Measurements from ENCODE around the gene DGKQ.
"Not testable (repeated sequence)": the region's sequence is repeated elsewhere in the genome, so short reads cannot be mapped to it uniquely, and the experiment has no call there.

Gene DGKQ

DNA sequence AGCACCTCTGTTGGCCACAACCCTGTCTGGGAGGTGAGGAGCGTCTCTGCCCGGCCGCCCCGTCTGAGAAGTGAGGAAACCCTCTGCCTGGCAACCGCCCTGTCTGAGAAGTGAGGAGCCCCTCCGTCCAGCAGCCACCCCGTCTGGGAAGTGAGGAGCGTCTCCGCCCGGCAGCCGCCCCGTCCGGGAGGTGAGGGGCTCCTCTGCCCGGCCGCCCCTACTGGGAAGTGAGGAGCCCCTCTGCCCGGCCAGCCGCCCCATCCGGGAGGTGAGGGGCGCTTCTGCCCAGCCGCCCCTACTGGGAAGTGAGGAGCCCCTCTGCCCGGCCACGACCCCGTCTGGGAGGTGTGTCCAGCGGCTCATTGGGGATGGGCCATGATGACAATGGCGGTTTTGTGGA lies 2.6 kb upstream of the DGKQ start:
- not testable (repeated sequence) for DNase-seq

- no peak for DNase-seq
Measured at GRCh38 chr4:974668-975067, 1.3 kb upstream of the DGKQ start.

- no peak for DNase-seq
Measured at GRCh38 chr4:972651-973424, 531 bp downstream of the DGKQ start.

- DNase-seq, result no peak
Measured at GRCh38 chr4:971666-972500, 1.5 kb downstream of the DGKQ start.

DNA sequence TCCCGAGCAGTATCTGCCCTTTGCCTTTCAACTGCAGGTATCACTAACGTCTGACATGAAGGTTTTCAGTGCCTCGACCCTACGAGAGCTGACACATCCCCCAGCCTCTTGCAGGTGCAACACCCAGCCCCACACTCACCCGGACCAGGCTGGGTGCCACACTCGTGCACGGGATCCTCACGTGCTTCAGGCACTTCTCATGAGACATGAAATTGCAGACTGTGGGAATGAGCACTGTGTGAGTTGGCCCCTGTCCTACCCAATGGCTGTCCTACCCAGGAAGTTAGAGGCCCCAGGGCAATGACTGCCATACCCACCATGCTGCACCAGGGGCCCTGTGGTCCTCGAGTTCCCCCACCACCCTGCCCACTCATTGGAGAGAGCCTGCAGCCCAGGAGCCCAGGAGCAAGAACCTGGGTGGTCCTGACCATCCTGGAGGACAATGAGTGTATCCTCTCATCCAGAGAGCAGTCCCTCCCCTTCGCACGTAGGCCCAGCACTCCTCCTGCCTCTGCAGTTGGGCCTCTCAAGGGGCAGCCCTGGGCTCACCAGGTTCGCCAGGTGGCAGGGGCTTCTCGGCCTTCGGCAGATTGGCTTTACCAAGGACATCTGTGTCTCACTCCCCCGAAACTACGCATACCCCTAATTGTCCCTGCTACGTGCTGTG lies 2.4 kb downstream of the DGKQ start:
- no peak for DNase-seq

DNA sequence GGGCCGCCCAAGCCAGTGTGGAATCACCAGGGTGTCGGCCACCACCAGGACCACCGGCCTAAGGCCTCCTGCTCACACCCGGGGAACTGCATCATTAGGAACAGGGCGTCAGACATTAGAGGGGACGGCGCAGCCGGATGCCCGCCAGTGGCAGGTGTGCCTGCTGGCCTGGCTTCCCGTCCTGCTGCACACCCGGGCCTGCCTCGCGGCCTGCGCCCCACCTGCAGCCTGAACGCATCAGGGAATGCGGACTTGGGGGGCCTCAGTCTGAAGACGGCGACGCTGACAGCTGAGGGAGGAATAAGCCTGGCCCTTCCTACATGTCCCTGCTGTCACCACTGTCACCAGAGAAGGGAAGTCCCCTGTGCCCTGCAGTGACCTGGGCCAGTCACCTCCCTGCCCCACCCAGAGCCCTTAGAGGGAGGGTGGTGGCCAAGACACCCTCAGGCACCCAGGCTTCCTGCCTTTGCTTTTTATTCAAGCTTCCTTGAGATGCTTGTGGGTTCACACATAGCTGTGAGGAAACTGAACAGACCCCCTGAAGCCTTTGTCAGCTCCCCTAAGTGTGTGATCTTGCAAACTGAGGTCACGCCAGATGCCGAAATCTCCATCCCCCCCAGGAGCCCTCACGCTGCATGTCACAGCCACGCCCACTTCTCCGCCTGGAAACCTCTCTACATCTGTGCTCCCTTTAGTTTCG lies 3.2 kb downstream of the DGKQ start:
- DNase-seq, result peak; percentile 6

- no peak for DNase-seq
Measured at GRCh38 chr4:968621-969394, 4.6 kb downstream of the DGKQ start.

GRCh38 chr4:968221-968620 lies 5.1 kb downstream of the DGKQ start:
- no peak for DNase-seq

DNA sequence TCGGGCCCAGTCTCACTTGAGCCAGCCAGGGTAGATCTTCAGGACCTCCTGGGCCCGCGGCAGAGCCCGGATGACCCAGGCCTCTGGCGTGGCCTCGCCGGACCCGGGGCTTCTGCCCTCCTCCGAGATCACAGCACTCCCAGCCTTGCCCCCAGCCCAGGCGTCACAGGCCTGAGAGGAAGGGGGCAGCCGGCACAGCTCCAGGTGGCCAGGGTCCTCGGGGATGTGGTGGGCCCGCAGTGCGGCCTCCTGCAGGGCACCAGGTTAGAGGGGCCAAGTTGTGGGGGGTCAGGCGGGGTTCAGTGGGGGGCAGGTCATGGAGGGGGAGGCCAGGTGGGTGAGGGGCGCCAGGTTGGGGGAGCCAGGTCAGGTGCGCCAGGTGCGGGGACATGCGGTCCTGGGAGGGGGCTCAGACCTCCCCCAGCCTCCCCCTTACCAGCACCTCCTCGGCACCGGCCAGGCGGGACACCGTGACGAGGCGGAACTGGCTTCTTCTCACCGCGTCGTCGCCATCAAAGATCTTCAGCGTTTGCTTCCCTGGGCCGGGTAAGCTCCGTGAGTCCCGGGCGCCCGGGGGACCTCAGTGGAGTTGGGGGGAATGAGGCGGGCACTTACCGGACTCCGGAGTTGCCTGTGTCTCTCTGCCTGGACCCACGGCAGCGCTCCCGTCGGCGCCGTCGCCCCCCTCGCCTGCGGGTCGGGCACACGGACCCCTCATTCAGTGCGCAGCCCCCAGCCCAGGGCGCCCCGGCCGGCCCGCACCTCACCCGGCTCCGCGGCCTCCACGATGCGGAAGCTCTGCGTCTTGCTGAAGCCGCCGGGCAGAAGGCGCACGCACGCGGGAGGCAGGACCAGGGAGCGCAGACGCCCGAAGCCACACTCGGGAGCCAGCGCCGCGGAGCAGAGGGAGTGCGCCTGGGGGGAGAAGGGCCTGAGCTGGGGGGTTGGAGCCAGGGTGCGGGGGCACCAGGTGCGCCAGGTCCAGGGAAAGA lies 6.0 kb downstream of the DGKQ start:
- peak; percentile 8 for DNase-seq

DNA sequence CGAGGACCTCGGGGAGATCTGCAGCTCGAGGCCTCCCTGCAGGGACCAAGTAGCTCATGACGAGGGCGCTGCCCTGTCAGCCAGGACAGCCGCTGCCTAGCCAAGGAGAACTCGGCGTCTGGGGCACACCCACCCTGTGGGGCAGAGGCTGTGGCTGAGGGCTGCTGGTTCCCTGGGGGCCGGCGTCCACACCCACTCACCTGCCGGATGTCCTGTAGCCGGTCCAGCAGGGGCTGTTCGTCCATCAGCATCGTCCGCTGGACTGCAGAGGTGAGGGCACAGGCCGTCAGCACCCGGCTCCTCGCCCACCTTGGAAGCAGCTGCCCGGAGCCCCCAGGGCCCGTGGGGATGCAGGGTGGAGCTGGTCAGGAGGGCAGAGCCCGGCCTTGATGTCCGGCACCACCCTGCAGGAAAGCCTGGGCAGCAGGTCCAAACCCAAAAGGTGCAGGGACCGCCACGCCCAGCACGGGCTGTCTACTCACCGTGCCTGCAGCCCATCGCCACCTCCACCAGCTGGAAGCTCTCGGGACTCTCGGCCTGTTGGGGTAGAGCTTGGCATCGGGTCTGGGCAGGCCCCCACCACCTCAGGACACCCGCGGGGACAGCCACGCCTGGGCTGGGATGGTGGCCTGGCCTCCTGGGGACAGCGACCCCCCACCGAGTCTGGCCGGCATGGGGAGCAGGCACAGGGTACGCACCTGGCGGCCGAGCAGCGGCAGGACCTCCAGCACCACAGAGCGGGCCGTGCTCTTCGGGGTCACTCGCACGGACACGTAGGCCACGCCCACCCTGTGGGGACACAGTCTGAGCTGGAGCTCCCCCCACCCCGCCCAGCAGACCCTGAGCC lies 6.9 kb downstream of the DGKQ start:
- no peak for DNase-seq

- DNase-seq, result no peak
Measured at GRCh38 chr4:965766-966134, 7.6 kb downstream of the DGKQ start.

- DNase-seq, result no peak
Measured at GRCh38 chr4:965048-965765, 8.2 kb downstream of the DGKQ start.

GRCh38 chr4:964346-965025 lies 8.9 kb downstream of the DGKQ start:
- DNase-seq, result no peak

DNA sequence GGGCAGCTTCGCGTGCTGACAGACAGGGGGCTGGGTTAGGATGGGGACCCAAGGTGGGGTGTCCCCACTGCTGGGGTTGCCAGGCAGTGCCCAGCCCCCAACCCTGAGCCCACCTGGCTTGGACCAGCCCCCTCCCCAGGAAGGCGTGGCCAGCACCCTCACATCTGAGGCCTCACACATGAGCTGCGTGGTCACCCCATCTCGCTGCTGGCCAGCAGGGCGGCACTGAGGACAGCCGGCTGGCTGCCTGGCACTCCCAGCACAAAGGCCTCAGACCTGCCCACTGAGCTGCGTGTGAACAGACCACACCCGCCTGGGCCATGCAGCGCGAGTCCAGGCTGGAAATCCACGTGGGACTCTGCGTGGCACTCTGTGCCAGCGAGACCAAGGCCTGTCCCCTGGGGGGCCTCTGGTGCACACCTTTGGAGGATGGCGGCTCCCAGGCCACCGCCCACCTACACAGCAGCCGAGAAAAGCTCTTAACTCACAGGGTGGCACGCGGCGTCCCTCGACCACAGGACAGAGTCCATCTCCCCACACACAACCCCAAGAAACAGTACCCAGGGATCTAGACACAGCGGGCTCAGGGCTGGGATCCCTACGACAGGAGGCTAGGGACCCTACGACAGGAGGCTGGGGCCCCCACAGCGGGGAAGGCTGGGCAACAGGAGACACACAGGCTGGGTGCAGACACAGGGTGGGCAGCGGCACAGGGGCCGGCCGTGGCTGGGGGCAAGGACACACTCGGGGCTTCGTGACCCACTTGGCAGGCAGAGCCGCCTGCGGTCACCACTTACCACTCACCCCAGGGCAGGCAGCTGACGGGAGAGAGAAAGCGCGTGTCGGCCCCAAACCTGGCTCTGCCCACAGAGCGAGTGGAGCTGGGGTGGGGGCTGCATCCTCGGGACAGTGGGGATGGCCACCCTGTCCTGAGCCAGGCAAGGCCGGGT lies 9.8 kb downstream of the DGKQ start:
- no peak for DNase-seq

DNA sequence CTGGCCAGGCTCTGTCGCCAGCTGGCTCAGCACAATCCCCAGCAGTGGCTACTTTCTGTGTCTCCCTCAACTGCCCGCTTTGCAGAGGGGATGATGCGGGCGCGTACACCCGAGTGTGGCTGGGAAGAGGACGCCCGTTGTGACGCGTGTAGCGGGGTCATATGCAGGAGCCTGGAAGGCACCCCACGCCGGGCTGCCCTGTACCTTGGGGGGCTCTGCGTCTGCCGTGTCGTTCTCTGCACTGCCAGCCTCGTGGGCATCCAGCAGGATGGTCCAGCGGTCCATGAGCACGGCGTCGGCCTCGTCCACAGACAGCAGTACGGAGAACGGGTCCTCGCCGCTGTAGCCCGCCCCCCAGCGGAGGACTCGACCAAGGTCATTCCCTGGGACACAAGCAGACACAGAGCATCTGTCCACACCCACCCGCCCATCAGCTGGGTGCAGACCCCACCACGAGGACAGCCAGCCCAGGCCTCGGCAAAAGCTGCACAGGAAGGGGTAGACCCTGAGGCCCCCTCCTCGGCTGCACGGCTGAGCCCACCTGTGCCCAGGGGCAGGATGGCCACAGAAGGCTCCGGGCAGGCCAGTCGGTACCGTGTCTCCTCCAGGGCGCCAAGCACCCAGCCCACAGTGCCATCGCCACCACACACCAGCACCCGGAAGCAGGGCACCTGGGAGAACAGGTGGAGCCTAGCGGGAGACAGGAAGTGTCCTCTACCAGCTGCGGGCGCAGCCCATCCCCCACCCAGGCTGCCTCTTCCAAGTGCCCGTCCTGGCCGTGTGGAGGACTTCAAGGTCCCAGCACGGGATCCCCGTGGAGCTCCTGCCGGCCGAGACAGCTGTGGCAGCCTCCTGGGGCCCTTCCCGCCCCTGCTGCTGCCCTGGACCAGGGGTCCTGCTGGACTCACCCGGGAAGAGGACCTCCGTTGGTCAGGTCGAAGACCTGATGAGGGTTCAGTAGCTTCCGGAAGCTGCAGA lies 10.8 kb downstream of the DGKQ start:
- DNase-seq, result no peak
